ENCODE measurements around the gene DLX1.
"Not testable (repeated sequence)": the region's sequence is repeated elsewhere in the genome, so short reads cannot be mapped to it uniquely, and the experiment has no call there.

DLX1 gene

DNA sequence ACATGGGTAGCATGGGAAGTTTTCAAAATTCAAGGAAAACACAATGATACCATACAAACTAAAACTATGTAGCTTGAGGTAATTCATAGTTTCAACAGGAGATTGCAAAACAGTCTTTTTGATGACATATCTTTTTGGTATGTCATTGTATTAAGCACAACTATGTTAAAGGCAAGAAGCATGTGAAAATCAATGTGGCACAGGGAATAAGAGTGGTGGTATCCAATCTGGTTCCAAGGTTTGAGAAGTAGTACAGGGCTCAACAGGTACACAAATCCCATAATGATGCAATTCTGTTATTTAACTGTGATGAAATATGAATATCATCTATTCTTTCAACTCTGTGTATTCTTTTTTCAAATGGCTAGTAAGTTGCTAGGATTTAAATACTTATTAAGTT is 33.8 kb downstream of the DLX1 start:
- DNase-seq = no peak

DNA sequence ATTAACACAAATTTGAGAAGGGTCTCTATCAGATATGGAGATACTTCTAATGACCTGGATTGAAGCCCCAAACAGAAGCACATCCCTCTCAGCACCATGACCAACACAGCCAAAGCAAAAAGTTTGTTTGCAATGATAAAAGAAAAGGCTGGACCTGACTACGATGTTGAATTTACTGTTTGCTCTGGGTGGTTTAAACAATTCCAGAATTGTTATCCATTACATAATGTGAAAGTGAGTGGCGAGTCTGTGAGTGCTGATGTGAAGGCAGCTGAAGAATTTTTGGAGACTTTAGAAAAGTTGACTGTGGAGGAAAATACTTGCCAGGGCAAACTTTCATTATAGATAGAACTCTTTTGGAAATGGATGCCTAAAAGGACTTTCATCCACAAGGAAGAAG is 34.8 kb downstream of the DLX1 start:
- no peak for DNase-seq

DNA sequence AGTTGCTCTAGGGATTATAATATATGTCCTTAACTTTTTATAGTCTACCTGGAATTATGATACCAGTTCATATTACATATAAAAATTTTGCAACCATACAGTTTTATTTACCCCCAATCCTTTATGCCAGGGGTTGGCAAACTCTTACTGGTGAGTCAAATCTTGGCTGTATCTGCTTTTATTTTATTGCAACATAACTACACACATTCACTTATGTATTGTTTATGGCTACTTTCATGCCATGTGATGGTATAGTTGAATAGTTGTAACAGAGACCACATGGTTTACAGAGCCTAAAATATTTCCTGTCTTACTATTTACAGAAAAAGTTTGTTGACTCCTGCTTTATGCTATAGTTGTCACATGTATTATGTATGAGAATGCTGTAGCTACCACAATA is 43.2 kb downstream of the DLX1 start:
- DNase-seq = no peak

GRCh38 chr2:172129404-172129803 is 44.1 kb downstream of the DLX1 start:
- DNase-seq = peak; percentile 31

DNA sequence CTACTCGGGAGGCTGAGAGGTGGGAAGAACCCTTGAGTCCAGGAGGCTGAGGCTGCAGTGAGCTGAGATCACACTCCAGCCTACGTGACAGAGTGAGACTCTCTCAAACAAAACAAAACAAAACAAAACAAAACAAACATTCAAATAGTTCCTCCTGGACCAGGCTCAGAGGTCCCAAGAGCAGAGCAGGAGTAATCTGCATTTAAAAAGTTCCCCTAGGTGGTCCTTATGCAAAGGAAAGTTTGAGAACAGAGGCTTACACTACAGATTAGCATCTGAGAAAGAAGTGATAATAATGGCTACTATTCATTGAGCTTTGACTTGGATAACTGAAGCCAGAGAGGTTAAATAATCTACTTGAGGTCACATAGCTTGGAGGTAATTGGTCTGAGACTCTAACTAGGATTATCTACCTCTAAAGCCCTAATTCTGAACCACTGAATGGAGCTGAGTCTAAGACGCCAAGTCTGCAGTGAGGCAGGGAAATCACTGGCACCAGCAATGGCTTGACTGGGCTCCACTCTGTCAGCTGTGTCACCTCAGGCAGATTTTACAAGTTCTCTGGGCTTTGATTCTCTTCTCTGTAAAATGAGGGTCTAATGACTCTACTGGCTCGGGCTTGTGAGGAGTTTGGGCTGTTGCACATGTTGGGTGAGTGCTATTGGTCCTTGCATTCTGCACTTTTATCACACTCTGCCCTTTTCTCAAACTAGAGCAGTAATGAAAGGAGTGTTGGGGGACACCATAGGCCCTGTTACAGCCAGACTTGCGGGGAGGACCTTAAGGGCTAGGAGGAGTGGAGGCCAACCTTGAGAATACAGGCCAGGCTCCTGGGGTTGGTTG is 46.6 kb downstream of the DLX1 start:
- no peak for DNase-seq

- DNase-seq = no peak
These were observed 49.0 kb downstream of the DLX1 start for GRCh38 chr2:172134270-172134669.

DNA sequence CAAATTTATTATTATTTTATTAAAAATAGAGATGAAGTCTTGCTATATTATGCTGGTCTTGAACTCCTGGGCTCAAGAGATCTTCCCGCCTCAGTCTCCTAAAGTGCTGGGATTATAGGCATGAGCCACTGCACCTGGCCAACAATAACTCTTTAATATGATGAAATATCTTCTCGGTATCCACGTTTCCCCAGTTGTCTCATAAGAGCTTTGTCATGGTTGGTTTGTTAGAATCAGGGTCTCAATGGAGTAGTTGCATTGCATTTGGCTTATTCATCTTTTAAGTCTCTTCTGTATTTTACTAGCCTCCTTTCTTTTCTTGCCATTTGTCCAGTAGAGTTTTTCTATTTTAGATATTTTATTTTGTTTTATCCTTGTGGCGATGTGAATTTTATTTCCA is 50.1 kb downstream of the DLX1 start:
- no peak for DNase-seq

DNA sequence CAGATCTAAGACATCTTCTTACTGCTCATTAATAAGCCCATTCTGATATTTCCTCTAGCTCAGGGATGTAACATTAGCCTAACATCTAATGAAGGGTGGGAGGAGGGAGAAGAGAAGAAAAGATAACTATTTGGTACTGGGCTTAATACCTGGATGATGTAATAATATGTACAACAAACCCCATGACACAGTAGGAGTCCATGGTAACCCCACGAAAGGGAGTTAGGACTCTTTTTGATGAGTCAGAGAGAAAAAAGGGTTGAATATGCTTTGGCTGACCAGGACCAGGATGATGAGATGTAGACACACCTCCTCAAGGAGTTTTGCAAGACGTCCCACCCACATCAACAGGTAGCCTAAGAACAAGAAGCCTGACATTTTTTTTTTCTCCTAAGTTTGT is 51.8 kb downstream of the DLX1 start:
- DNase-seq = no peak

DNA sequence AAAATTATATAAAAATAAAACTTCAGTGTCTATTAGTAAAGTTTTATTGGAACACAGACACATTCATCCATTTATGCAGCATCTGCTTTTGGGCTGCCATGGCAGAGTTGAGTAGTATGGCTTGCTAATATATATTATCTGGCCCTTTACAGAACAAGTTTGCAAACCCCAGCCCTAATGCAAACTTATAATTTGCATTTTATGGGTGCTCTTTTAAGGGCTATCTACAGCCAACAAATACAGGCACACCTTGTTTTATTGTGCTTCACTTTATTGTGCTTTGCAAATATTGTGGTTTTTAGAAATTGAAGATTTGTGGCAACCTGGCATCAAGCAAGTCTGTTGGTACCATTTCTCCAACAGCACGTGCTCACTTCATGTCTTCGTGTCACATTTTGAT is 52.6 kb downstream of the DLX1 start:
- DNase-seq = no peak

DNA sequence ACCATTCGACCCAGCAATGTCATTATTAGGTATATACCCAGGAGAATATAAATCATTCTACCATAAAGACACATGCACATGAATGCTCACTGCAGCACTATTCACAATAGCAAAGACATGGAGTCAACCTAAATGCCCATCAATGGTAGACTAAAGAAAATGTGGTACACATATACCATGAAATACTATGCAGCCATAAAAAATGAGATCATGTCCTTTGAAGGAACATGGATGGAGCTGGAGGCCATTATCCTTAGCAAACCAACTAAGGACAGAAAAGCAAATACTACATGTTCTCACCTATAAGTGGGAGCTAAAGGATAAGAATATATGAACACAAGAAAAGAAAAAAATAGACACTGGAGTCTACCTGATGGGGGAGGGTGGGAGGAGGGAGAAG is 53.4 kb downstream of the DLX1 start:
- DNase-seq = not testable (repeated sequence)

Measured in hematopoietic multipotent progenitor cell treated with erythropoietin and hydrocortisone succinate and interleukin-3 and kit ligand, for 4 days (in vitro differentiated cells).